Neural crest cell (in vitro differentiated cells): Measurements from ENCODE around the gene ARID5B. TPM values are rescaled to one million over a fixed set of nuclear protein-coding genes. Genes with fewer than 3 reads are reported as not detected.

ENCODE experiments used
- DNase-seq: peaks from one replicate; pipeline ENCODE4 v3.0.0; 2021; ENCODE audit warnings: low read depth, mixed read lengths, low spot score
- H3K27ac Mint-ChIP-seq: one replicate; pipeline ENCODE4 v1.8.0; 2021; ENCODE audit warnings: mild to moderate bottlenecking, mixed read lengths; ENCODE audit not compliant: unreplicated experiment
- H3K27me3 Mint-ChIP-seq: 2 replicates; pipeline ENCODE4 v1.8.0; 2021; ENCODE audit warnings: low read depth, mild to moderate bottlenecking, mixed read lengths
- H3K36me3 Mint-ChIP-seq: 2 replicates; pipeline ENCODE4 v1.8.0; 2021; ENCODE audit warnings: low read depth, mild to moderate bottlenecking, mixed read lengths
- H3K4me1 Mint-ChIP-seq: 2 replicates; pipeline ENCODE4 v1.8.0; 2021; ENCODE audit warnings: mixed read lengths
- H3K4me3 Mint-ChIP-seq: one replicate; pipeline ENCODE4 v1.8.0; 2021; ENCODE audit warnings: mild to moderate bottlenecking, mixed read lengths
- H3K9me3 Mint-ChIP-seq: 2 replicates; pipeline ENCODE4 v1.8.0; 2021; ENCODE audit warnings: mixed read lengths
- CTCF ChIP-seq: fragments of 200-600 bp; sonication (generic); conservative IDR thresholded peaks from 2 replicates; pipeline ENCODE4 v1.5.0; 2021; ENCODE audit warnings: antibody characterized with exemption, mild to moderate bottlenecking
- total RNA-seq: library from RNA; stranded (reverse); gene quantifications from 2 replicates; pipeline ENCODE4 v1.2.1, GENCODE V29; 2021

Gene ARID5B
- total RNA-seq, 1 donor from 2014 or later = 10.4 TPM

- H3K4me1 Mint-ChIP-seq = no peaks in the 10 kb centered on the region
- no peaks in the 10 kb centered on the region for H3K27me3 Mint-ChIP-seq
- no peak for DNase-seq
- H3K4me3 Mint-ChIP-seq = no peak overlapping the region
- TF ChIP-seq CTCF = no peak
- H3K9me3 Mint-ChIP-seq = no peaks in the 10 kb centered on the region
- no peaks in the 10 kb centered on the region for H3K36me3 Mint-ChIP-seq
- H3K27ac Mint-ChIP-seq = no peak overlapping the region
Measured at GRCh38 chr10:62108759-62109586, 207.5 kb downstream of the ARID5B start.

GRCh38 chr10:62109587-62110293 lies 208.2 kb downstream of the ARID5B start:
- Mint-ChIP-seq H3K36me3 (no peaks in the 10 kb centered on the region), H3K9me3 (no peaks in the 10 kb centered on the region), H3K4me1 (no peaks in the 10 kb centered on the region), H3K27me3 (no peaks in the 10 kb centered on the region), H3K27ac (no peak overlapping the region), H3K4me3 (no peak overlapping the region)
- no peak for DNase-seq
- no peak for TF ChIP-seq CTCF

GRCh38 chr10:62112300-62112699 lies 210.8 kb downstream of the ARID5B start:
- no peaks in the 10 kb centered on the region for H3K4me1 Mint-ChIP-seq
- DNase-seq = no peak
- no peaks in the 10 kb centered on the region for H3K36me3 Mint-ChIP-seq
- no peak overlapping the region for H3K4me3 Mint-ChIP-seq
- no peak overlapping the region for H3K27ac Mint-ChIP-seq
- no peaks in the 10 kb centered on the region for H3K9me3 Mint-ChIP-seq
- no peaks in the 10 kb centered on the region for H3K27me3 Mint-ChIP-seq
- no peak for TF ChIP-seq CTCF

- Mint-ChIP-seq H3K9me3 (no peaks in the 10 kb centered on the region), H3K27ac (no peak overlapping the region), H3K36me3 (no peaks in the 10 kb centered on the region), H3K4me3 (no peak overlapping the region), H3K27me3 (no peaks in the 10 kb centered on the region), H3K4me1 (no peaks in the 10 kb centered on the region)
- no peak for DNase-seq
- TF ChIP-seq CTCF = no peak
Measured at GRCh38 chr10:62112963-62113362, 211.5 kb downstream of the ARID5B start.

GRCh38 chr10:62113680-62114079 lies 212.2 kb downstream of the ARID5B start:
- H3K36me3 Mint-ChIP-seq = no peaks in the 10 kb centered on the region
- DNase-seq = no peak
- no peak for TF ChIP-seq CTCF
- H3K4me3 Mint-ChIP-seq = no peak overlapping the region
- no peaks in the 10 kb centered on the region for H3K9me3 Mint-ChIP-seq
- H3K27ac Mint-ChIP-seq = no peak overlapping the region
- H3K4me1 Mint-ChIP-seq = no peaks in the 10 kb centered on the region
- no peaks in the 10 kb centered on the region for H3K27me3 Mint-ChIP-seq
